SK-N-SH treated with all-trans-retinoic acid at 6 μM for 48 hours (cell line): Measurements from ENCODE around the gene AP5Z1.

Source experiments
- ATAC-seq: fragments of 200-7000 bp; cut with Tn5 transposase; 3 replicates; pipeline ENCODE4 v1.9.1; 2020; ENCODE audit warnings: mild to moderate bottlenecking, moderate library complexity
- ARNTL ChIP-seq: fragments of 450-650 bp; formaldehyde crosslinking; IDR thresholded peaks from 2 replicates; pipeline ENCODE4 v1.5.0; 2020; ENCODE audit warnings: low read depth, mild to moderate bottlenecking, moderate library complexity, borderline replicate concordance
- BACH2 ChIP-seq: fragments of 250-450 bp; sonication (Bioruptor Pico); IDR thresholded peaks from 2 replicates; pipeline ENCODE4 v1.9.0; 2021; ENCODE audit warnings: mild to moderate bottlenecking, borderline replicate concordance
- CSDC2 ChIP-seq: fragments of 250-450 bp; sonication (Bioruptor Pico); IDR thresholded peaks from 2 replicates; pipeline ENCODE4 v1.5.0; 2020; ENCODE audit warnings: mild to moderate bottlenecking, moderate library complexity
- ESRRG ChIP-seq: fragments of 250-450 bp; sonication (Bioruptor Pico); IDR thresholded peaks from 2 replicates; pipeline ENCODE4 v1.6.1; 2021; ENCODE audit warnings: mild to moderate bottlenecking
- ISL1 ChIP-seq: fragments of 250-450 bp; sonication (Bioruptor Pico); IDR thresholded peaks from 2 replicates; pipeline ENCODE4 v2.1.2; 2022; ENCODE audit warnings: mild to moderate bottlenecking, moderate library complexity
- OSR1 ChIP-seq: fragments of 250-450 bp; sonication (Bioruptor Pico); IDR thresholded peaks from 2 replicates; pipeline ENCODE4 v1.8.0; 2022; ENCODE audit warnings: moderate library complexity, mild to moderate bottlenecking, inconsistent platforms
- RARB ChIP-seq: fragments of 250-450 bp; sonication (Bioruptor Pico); IDR thresholded peaks from 2 replicates; pipeline ENCODE4 v1.8.0; 2021; ENCODE audit warnings: mild to moderate bottlenecking, moderate library complexity
- SNAI2 ChIP-seq: fragments of 250-450 bp; sonication (Bioruptor Pico); IDR thresholded peaks from 2 replicates; pipeline ENCODE4 v1.5.0; 2020; ENCODE audit warnings: mild to moderate bottlenecking, moderate library complexity
- TCF4 ChIP-seq: fragments of 250-450 bp; sonication (Bioruptor Pico); IDR thresholded peaks from 2 replicates; pipeline ENCODE4 v1.8.0; 2021; ENCODE audit warnings: mild to moderate bottlenecking, moderate library complexity, borderline replicate concordance
- TOX ChIP-seq: fragments of 250-450 bp; sonication (Bioruptor Pico); IDR thresholded peaks from 2 replicates; pipeline ENCODE4 v1.8.0; 2021; ENCODE audit warnings: mild to moderate bottlenecking, moderate library complexity, borderline replicate concordance
- TSHZ2 ChIP-seq: fragments of 250-450 bp; sonication (Bioruptor Pico); IDR thresholded peaks from 2 replicates; pipeline ENCODE4 v1.5.0; 2020; ENCODE audit warnings: mild to moderate bottlenecking, moderate library complexity
- ZC3H10 ChIP-seq: fragments of 250-450 bp; sonication (Bioruptor Pico); IDR thresholded peaks from 2 replicates; pipeline ENCODE4 v1.5.1; 2021; ENCODE audit warnings: mild to moderate bottlenecking, moderate library complexity
- ZNF565 ChIP-seq: fragments of 450-650 bp; formaldehyde crosslinking; conservative IDR thresholded peaks from 2 replicates; pipeline ENCODE4 v1.5.0; 2020; ENCODE audit warnings: low read depth, mild to moderate bottlenecking, moderate library complexity
- ZNF70 ChIP-seq: fragments of 450-650 bp; formaldehyde crosslinking; IDR thresholded peaks from 2 replicates; pipeline ENCODE4 v1.5.0; 2020; ENCODE audit warnings: mild to moderate bottlenecking, moderate library complexity
- ZNF8 ChIP-seq: fragments of 450-650 bp; formaldehyde crosslinking; IDR thresholded peaks from 2 replicates; pipeline ENCODE4 v1.5.0; 2020; ENCODE audit warnings: mild to moderate bottlenecking, moderate library complexity
- TF ChIP-seq, protein P1 (sequence below): fragments of 250-450 bp; sonication (Bioruptor Pico); IDR thresholded peaks from 2 replicates; pipeline ENCODE4 v1.8.0; 2020; ENCODE audit warnings: mild to moderate bottlenecking, moderate library complexity, borderline replicate concordance
- TF ChIP-seq, protein P2 (sequence below): fragments of 250-450 bp; sonication (Bioruptor Pico); IDR thresholded peaks from 2 replicates; pipeline ENCODE4 v1.5.1; 2020; ENCODE audit warnings: low read depth, mild to moderate bottlenecking, moderate library complexity
- TF ChIP-seq, protein P3 (sequence below): fragments of 250-450 bp; sonication (Bioruptor Pico); IDR thresholded peaks from 2 replicates; pipeline ENCODE4 v1.5.1; 2021; ENCODE audit warnings: mild to moderate bottlenecking, moderate library complexity

The AP5Z1 gene

GRCh38 chr7:4742051-4742573 lies 33.3 kb upstream of the AP5Z1 start (continued):
- TF ChIP-seq TOX (CRISPR knock-in tag) (no peak), CSDC2 (no peak)

DNA sequence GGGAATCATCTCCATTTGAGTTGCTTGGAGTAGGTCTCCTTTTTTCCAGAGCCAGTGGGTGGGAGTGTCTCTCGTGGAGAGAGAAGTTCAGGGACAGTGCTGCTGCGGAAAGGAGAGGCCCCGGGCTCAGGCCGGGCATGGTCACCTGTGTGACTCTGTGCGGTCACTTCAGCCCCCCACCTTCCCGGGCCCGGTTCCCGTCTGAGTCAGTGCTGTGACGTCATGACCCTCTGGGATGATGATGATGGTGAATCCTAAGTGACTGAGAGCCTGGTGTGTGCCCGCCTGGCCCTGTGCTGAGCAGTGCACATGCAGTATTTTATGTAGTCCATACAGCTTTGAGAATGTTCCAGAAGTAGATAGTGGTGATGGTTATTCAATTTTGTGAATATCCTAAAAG lies 32.6 kb upstream of the AP5Z1 start:
- no peak for ATAC-seq
- no peak for TF ChIP-seq ISL1
- no peak for TF ChIP-seq ZC3H10
- TF ChIP-seq, protein P1, sequence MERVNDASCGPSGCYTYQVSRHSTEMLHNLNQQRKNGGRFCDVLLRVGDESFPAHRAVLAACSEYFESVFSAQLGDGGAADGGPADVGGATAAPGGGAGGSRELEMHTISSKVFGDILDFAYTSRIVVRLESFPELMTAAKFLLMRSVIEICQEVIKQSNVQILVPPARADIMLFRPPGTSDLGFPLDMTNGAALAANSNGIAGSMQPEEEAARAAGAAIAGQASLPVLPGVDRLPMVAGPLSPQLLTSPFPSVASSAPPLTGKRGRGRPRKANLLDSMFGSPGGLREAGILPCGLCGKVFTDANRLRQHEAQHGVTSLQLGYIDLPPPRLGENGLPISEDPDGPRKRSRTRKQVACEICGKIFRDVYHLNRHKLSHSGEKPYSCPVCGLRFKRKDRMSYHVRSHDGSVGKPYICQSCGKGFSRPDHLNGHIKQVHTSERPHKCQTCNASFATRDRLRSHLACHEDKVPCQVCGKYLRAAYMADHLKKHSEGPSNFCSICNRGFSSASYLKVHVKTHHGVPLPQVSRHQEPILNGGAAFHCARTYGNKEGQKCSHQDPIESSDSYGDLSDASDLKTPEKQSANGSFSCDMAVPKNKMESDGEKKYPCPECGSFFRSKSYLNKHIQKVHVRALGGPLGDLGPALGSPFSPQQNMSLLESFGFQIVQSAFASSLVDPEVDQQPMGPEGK (CRISPR knock-in tag): no peak
- no peak for TF ChIP-seq CSDC2
- TF ChIP-seq BACH2 (CRISPR knock-in tag): no peak
- TF ChIP-seq ARNTL (CRISPR knock-in tag): no peak
- TF ChIP-seq ZNF8 (CRISPR knock-in tag): no peak
- no peak for TF ChIP-seq RARB (CRISPR knock-in tag)
- no peak for TF ChIP-seq TOX (CRISPR knock-in tag)

DNA sequence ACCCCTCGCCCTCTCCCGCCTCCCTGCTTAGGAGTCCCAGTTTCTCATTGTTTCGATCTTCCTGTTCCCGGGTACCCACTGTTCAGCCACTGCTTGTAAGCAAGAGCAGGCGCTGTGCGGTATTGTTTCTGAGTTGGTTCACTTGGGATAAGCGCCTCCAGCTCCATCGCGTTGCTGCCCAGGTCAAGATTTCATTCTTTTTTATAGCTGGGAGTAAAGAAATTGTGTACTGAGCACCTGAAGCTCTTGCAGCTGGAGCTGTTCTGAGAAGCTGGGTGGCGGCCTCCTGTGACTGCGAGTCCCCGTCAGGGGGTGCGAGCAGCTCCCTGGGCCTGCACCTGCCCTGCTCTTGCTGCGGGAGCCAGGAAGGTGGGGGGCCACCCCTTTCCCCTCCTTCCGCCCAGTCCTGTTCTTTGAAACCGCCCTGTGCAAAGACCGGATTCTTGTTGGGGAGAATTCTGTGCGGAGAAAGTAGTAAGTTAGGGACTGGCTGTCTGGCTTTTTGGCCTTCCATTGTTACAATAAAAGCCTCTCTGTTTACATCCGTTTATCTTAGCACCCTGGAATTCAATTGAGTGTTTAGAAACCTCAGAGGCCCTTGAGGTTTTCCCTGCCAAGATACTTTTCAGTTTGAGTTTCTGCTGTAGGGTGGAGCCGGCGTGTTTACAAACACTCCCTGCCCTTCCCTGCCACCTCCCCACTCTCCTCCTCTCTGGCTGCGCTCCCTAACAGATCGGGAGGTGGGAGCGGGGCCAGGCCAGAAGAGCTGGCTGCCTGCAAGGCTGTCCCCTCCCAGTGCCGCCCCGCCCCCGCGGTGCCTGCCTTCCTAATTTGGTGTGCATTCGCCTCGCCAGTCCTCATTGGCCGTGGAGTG lies 30.8 kb upstream of the AP5Z1 start:
- ATAC-seq: peak; percentile 76
- TF ChIP-seq TOX (CRISPR knock-in tag) (no peak), ISL1 (no peak), OSR1 (CRISPR knock-in tag) (no peak), ZNF70 (no peak), BACH2 (CRISPR knock-in tag) (no peak), ESRRG (CRISPR knock-in tag) (no peak), ARNTL (CRISPR knock-in tag) (no peak), ZNF565 (CRISPR knock-in tag) (no peak)
- TF ChIP-seq, protein P2, sequence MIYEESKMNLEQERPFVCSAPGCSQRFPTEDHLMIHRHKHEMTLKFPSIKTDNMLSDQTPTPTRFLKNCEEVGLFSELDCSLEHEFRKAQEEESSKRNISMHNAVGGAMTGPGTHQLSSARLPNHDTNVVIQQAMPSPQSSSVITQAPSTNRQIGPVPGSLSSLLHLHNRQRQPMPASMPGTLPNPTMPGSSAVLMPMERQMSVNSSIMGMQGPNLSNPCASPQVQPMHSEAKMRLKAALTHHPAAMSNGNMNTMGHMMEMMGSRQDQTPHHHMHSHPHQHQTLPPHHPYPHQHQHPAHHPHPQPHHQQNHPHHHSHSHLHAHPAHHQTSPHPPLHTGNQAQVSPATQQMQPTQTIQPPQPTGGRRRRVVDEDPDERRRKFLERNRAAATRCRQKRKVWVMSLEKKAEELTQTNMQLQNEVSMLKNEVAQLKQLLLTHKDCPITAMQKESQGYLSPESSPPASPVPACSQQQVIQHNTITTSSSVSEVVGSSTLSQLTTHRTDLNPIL (CRISPR knock-in tag): no peak
- TF ChIP-seq, protein P1 (CRISPR knock-in tag): no peak

GRCh38 chr7:4745265-4745919 lies 30.0 kb upstream of the AP5Z1 start:
- ATAC-seq: no peak
- TF ChIP-seq, protein P1 (CRISPR knock-in tag): peak; percentile 73; the same call in 1 of the 2 replicates
- no peak for TF ChIP-seq CSDC2

- no peak for ATAC-seq
- no peak for TF ChIP-seq ARNTL (CRISPR knock-in tag)
- TF ChIP-seq, protein P3, sequence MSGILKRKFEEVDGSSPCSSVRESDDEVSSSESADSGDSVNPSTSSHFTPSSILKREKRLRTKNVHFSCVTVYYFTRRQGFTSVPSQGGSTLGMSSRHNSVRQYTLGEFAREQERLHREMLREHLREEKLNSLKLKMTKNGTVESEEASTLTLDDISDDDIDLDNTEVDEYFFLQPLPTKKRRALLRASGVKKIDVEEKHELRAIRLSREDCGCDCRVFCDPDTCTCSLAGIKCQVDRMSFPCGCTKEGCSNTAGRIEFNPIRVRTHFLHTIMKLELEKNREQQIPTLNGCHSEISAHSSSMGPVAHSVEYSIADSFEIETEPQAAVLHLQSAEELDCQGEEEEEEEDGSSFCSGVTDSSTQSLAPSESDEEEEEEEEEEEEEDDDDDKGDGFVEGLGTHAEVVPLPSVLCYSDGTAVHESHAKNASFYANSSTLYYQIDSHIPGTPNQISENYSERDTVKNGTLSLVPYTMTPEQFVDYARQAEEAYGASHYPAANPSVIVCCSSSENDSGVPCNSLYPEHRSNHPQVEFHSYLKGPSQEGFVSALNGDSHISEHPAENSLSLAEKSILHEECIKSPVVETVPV (CRISPR knock-in tag): no peak
- no peak for TF ChIP-seq TSHZ2
- TF ChIP-seq TCF4: no peak
- no peak for TF ChIP-seq ISL1
- TF ChIP-seq ZNF8 (CRISPR knock-in tag): no peak
- no peak for TF ChIP-seq SNAI2
- no peak for TF ChIP-seq ZNF565 (CRISPR knock-in tag)
Observed at GRCh38 chr7:4745971-4746919, 29.2 kb upstream of the AP5Z1 start.
